ENCODE measurements around the gene RTEL1.
"Not testable (repeated sequence)": the region's sequence is repeated elsewhere in the genome, so short reads cannot be mapped to it uniquely, and the experiment has no call there.

Gene RTEL1

DNA sequence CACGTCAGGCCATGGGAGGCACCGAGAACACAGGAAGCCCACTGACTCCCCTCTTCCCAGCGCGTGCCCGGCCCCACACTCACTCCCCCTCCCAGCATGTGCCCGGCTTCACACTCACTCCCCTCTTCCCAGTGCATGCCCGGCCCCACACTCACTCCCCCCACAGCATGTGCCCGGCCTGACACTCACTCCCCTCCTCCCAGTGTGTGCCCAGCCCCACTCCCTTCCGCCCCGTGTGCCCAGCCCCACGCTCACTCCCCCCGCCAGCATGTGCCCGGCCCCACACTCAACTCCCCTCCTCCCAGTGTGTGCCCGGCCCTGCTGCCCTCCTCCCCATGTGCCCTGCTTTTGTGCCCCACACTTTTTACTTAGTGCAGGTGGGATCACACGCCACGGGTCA lies 9.7 kb downstream of the RTEL1 start:
- no peak overlapping the region for H3K27ac ChIP-seq (ENCODE audit: low read length)
- H4K20me1 ChIP-seq (ENCODE audit: insufficient read depth, low read length): peaks cover 13% of the 10 kb centered on the region; the same call in 1 of the 2 replicates
- H3K27me3 ChIP-seq (ENCODE audit: insufficient read depth, low read length, poor library complexity): no peaks in the 10 kb centered on the region
- H3K36me3 ChIP-seq (ENCODE audit: insufficient read depth, low read length): peaks cover 76% of the 10 kb centered on the region
- no peak for DNase-seq
- H3K4me2 ChIP-seq (ENCODE audit: insufficient read depth, low read length): no peak overlapping the region
- TF ChIP-seq, protein P1, sequence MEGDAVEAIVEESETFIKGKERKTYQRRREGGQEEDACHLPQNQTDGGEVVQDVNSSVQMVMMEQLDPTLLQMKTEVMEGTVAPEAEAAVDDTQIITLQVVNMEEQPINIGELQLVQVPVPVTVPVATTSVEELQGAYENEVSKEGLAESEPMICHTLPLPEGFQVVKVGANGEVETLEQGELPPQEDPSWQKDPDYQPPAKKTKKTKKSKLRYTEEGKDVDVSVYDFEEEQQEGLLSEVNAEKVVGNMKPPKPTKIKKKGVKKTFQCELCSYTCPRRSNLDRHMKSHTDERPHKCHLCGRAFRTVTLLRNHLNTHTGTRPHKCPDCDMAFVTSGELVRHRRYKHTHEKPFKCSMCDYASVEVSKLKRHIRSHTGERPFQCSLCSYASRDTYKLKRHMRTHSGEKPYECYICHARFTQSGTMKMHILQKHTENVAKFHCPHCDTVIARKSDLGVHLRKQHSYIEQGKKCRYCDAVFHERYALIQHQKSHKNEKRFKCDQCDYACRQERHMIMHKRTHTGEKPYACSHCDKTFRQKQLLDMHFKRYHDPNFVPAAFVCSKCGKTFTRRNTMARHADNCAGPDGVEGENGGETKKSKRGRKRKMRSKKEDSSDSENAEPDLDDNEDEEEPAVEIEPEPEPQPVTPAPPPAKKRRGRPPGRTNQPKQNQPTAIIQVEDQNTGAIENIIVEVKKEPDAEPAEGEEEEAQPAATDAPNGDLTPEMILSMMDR (IDR thresholded peaks at IDR 0.05; ENCODE audit: borderline replicate concordance, extremely low read depth, low read length, poor library complexity, severe bottlenecking): no peak
- no peak for TF ChIP-seq EZH2 (IDR thresholded peaks at IDR 0.05; ENCODE audit: borderline replicate concordance, low read depth, low read length, severe bottlenecking)
- H3K9me3 ChIP-seq (ENCODE audit: insufficient read depth, low read length, severe bottlenecking): no peaks in the 10 kb centered on the region
- H3K4me1 ChIP-seq (ENCODE audit: insufficient read depth, low read length): no peaks in the 10 kb centered on the region
- H3K79me2 ChIP-seq (ENCODE audit: insufficient read depth, low read length): peaks cover 15% of the 10 kb centered on the region; the same call in 1 of the 2 replicates
- H3K9ac ChIP-seq (ENCODE audit: low read depth, low read length): no peak overlapping the region
- H3K4me3 ChIP-seq (ENCODE audit: low read depth in 1 of 2, low read length in 2 of 2): no peak overlapping the region
- ATAC-seq (ENCODE audit: insufficient read depth, low read depth): no peak
- no peak overlapping the region for H2AFZ ChIP-seq (ENCODE audit: low read depth, low read length)

DNA sequence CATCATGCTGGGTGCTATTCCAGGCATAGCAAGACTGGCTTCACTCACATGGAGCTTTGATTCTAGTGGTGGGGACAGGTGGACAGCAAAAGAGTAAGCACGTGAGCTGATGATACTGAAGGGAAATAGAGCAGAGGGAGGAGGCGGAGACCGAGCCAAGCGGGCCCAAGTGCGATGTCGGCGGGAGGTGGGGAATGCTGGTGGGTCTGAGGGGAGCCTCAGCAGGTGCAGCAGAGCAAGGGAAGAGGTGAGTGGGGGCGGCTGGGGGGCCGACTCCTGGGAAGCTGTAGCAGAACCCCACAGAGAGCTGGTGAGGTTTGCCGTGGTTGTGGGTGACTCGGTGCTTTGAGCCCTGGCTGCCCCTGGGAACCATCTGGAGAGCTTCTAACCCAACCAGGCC lies 10.2 kb downstream of the RTEL1 start:
- no peak overlapping the region for H3K27ac ChIP-seq (ENCODE audit: low read length)
- H3K9ac ChIP-seq (ENCODE audit: low read depth, low read length): no peak overlapping the region
- no peaks in the 10 kb centered on the region for H3K27me3 ChIP-seq (ENCODE audit: insufficient read depth, low read length, poor library complexity)
- peaks cover 71% of the 10 kb centered on the region for H3K36me3 ChIP-seq (ENCODE audit: insufficient read depth, low read length)
- no peak overlapping the region for H3K4me2 ChIP-seq (ENCODE audit: insufficient read depth, low read length)
- DNase-seq (no peak), ATAC-seq (ENCODE audit: insufficient read depth, low read depth) (no peak)
- no peak overlapping the region for H3K4me3 ChIP-seq (ENCODE audit: low read depth in 1 of 2, low read length in 2 of 2)
- TF ChIP-seq EZH2 (IDR thresholded peaks at IDR 0.05; ENCODE audit: borderline replicate concordance, low read depth, low read length, severe bottlenecking): no peak
- peaks cover 13% of the 10 kb centered on the region; the same call in 1 of the 2 replicates for H4K20me1 ChIP-seq (ENCODE audit: insufficient read depth, low read length)
- no peaks in the 10 kb centered on the region for H3K4me1 ChIP-seq (ENCODE audit: insufficient read depth, low read length)
- no peaks in the 10 kb centered on the region for H3K9me3 ChIP-seq (ENCODE audit: insufficient read depth, low read length, severe bottlenecking)
- H3K79me2 ChIP-seq (ENCODE audit: insufficient read depth, low read length): peaks cover 13% of the 10 kb centered on the region; the same call in 1 of the 2 replicates
- H2AFZ ChIP-seq (ENCODE audit: low read depth, low read length): no peak overlapping the region

DNA sequence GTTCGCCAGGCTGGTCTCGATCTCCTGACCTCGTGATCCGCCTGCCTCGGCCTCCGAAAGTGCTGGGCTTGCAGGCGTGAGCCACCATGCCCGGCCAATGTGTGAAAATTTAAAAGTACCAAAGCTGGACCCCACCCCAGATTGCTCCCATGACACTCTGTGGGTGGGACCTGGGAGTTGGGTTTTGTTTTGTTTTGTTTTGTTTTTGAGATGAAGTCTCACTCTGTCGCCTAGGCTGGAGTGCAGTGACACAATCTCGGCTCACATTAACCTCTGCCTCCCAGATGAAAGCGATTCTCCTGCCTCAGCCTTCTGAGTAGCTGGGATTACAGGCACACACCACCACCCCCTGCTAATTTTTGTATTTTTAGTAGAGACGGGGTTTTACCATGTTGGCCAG lies 13.6 kb downstream of the RTEL1 start:
- H3K27me3 ChIP-seq (ENCODE audit: insufficient read depth, low read length, poor library complexity); H3K79me2 ChIP-seq (ENCODE audit: insufficient read depth, low read length); H3K9me3 ChIP-seq (ENCODE audit: insufficient read depth, low read length, severe bottlenecking); H3K9ac ChIP-seq (ENCODE audit: low read depth, low read length); H3K27ac ChIP-seq (ENCODE audit: low read length); H4K20me1 ChIP-seq (ENCODE audit: insufficient read depth, low read length); H2AFZ ChIP-seq (ENCODE audit: low read depth, low read length); H3K4me2 ChIP-seq (ENCODE audit: insufficient read depth, low read length); H3K4me3 ChIP-seq (ENCODE audit: low read depth in 1 of 2, low read length in 2 of 2); ATAC-seq (ENCODE audit: insufficient read depth, low read depth); DNase-seq; H3K4me1 ChIP-seq (ENCODE audit: insufficient read depth, low read length): not testable (repeated sequence)
- peaks cover 69% of the 10 kb centered on the region for H3K36me3 ChIP-seq (ENCODE audit: insufficient read depth, low read length)

DNA sequence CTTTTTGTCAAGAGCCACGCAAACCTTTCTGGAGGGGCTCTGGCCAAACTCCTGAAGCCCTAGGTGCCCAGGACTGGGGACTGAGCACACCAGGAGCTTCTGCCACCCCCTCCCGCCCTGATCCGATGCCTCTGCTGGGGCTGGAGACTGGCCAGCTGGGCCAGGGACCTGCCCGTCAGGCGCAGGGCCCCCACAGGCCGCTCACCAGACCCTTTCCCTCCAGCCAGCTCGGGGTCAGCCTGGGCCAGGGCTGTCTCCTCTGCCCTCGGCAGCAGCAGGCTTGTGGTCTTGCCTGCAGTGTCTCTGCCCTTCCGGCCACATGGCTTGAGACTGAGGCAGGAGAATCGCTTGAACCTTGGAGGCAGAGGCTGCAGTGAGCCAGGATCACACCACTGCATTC lies 14.6 kb downstream of the RTEL1 start:
- no peak overlapping the region for H3K27ac ChIP-seq (ENCODE audit: low read length)
- TF ChIP-seq, protein P1 (IDR thresholded peaks at IDR 0.05; ENCODE audit: borderline replicate concordance, extremely low read depth, low read length, poor library complexity, severe bottlenecking): no peak
- TF ChIP-seq EZH2 (IDR thresholded peaks at IDR 0.05; ENCODE audit: borderline replicate concordance, low read depth, low read length, severe bottlenecking): no peak
- no peak overlapping the region for H3K9ac ChIP-seq (ENCODE audit: low read depth, low read length)
- H3K9me3 ChIP-seq (ENCODE audit: insufficient read depth, low read length, severe bottlenecking): no peaks in the 10 kb centered on the region
- H3K36me3 ChIP-seq (ENCODE audit: insufficient read depth, low read length): peaks cover 69% of the 10 kb centered on the region
- DNase-seq (no peak), ATAC-seq (ENCODE audit: insufficient read depth, low read depth) (no peak)
- no peaks in the 10 kb centered on the region for H3K4me1 ChIP-seq (ENCODE audit: insufficient read depth, low read length)
- no peaks in the 10 kb centered on the region for H4K20me1 ChIP-seq (ENCODE audit: insufficient read depth, low read length)
- no peak overlapping the region for H3K4me2 ChIP-seq (ENCODE audit: insufficient read depth, low read length)
- no peaks in the 10 kb centered on the region for H3K27me3 ChIP-seq (ENCODE audit: insufficient read depth, low read length, poor library complexity)
- no peak overlapping the region for H3K4me3 ChIP-seq (ENCODE audit: low read depth in 1 of 2, low read length in 2 of 2)
- H2AFZ ChIP-seq (ENCODE audit: low read depth, low read length): no peak overlapping the region
- no peaks in the 10 kb centered on the region for H3K79me2 ChIP-seq (ENCODE audit: insufficient read depth, low read length)

All from DND-41 (cell line).